GM20000 (cell line): ENCODE measurements around the gene ETFA.

Experiments used
- DNase-seq: peaks from one replicate; pipeline ENCODE4 v3.0.0; 2012; ENCODE audit warnings: low spot score
- CTCF ChIP-seq: IDR thresholded peaks from 2 replicates; pipeline ENCODE4 v1.5.1; 2012; ENCODE audit warnings: mild to moderate bottlenecking, control low read depth; ENCODE audit errors: extremely low read depth, missing control alignments

ETFA gene

GRCh38 chr15:76195506-76196268 is 115.6 kb downstream of the ETFA start:
- TF ChIP-seq CTCF, result no peak
- no peak for DNase-seq

- DNase-seq, result no peak
- no peak for TF ChIP-seq CTCF
Observed at GRCh38 chr15:76193934-76194333, 117.3 kb downstream of the ETFA start.

GRCh38 chr15:76192715-76193114 is 118.6 kb downstream of the ETFA start:
- no peak for TF ChIP-seq CTCF
- DNase-seq, result no peak

GRCh38 chr15:76191539-76192244 is 119.6 kb downstream of the ETFA start:
- no peak for TF ChIP-seq CTCF
- DNase-seq, result no peak

- peak; percentile 60 for TF ChIP-seq CTCF
Observed at GRCh38 chr15:76190751-76191538, 120.3 kb downstream of the ETFA start.

GRCh38 chr15:76190070-76190564 is 121.2 kb downstream of the ETFA start:
- no peak for TF ChIP-seq CTCF
- DNase-seq, result no peak

More at GRCh38 chr15:76190751-76191538, 120.3 kb downstream of the ETFA start:
- DNase-seq, result peak; percentile 92
